ENCODE results near the gene KHDRBS2. TPM values are rescaled to one million over a fixed set of nuclear protein-coding genes. Genes with fewer than 3 reads are reported as not detected.

The KHDRBS2 gene
- total RNA-seq, 1 donor: not detected

- TF ChIP-seq CTCF (IDR thresholded peaks at IDR 0.05; ENCODE audit: insufficient read depth, low read depth, low read length): no peak
- no peak overlapping the region for H3K4me3 ChIP-seq (ENCODE audit: low read depth, low read length)
- DNase-seq (ENCODE audit: low read depth): no peak
Observed at GRCh38 chr6:61867635-61868034, 418.4 kb downstream of the KHDRBS2 start.

- no peak overlapping the region for H3K4me3 ChIP-seq (ENCODE audit: low read depth, low read length)
- DNase-seq (ENCODE audit: low read depth): no peak
- no peak for TF ChIP-seq CTCF (IDR thresholded peaks at IDR 0.05; ENCODE audit: insufficient read depth, low read depth, low read length)
Observed at GRCh38 chr6:61857541-61857940, 428.5 kb downstream of the KHDRBS2 start.

GRCh38 chr6:61841958-61842357, 444.1 kb downstream of the KHDRBS2 start:
- H3K4me3 ChIP-seq (ENCODE audit: low read depth, low read length): no peak overlapping the region
- no peak for TF ChIP-seq CTCF (IDR thresholded peaks at IDR 0.05; ENCODE audit: insufficient read depth, low read depth, low read length)
- DNase-seq (ENCODE audit: low read depth): no peak

GRCh38 chr6:61835237-61835636, 450.8 kb downstream of the KHDRBS2 start:
- TF ChIP-seq CTCF (IDR thresholded peaks at IDR 0.05; ENCODE audit: insufficient read depth, low read depth, low read length): no peak

GRCh38 chr6:61833176-61833755, 452.8 kb downstream of the KHDRBS2 start:
- TF ChIP-seq CTCF (IDR thresholded peaks at IDR 0.05; ENCODE audit: insufficient read depth, low read depth, low read length): no peak
- no peak overlapping the region for H3K4me3 ChIP-seq (ENCODE audit: low read depth, low read length)
- DNase-seq (ENCODE audit: low read depth): no peak

More at GRCh38 chr6:61835237-61835636, 450.8 kb downstream of the KHDRBS2 start:
- DNase-seq (ENCODE audit: low read depth): no peak
- H3K4me3 ChIP-seq (ENCODE audit: low read depth, low read length): no peak overlapping the region

- no peak overlapping the region for H3K4me3 ChIP-seq (ENCODE audit: low read depth, low read length)
- no peak for TF ChIP-seq CTCF (IDR thresholded peaks at IDR 0.05; ENCODE audit: insufficient read depth, low read depth, low read length)
- DNase-seq (ENCODE audit: low read depth): no peak
Observed at GRCh38 chr6:61817716-61818115, 468.3 kb downstream of the KHDRBS2 start.

- TF ChIP-seq CTCF (IDR thresholded peaks at IDR 0.05; ENCODE audit: insufficient read depth, low read depth, low read length): no peak
- DNase-seq (ENCODE audit: low read depth): no peak
- H3K4me3 ChIP-seq (ENCODE audit: low read depth, low read length): no peak overlapping the region
Observed at GRCh38 chr6:61810047-61810446, 476.0 kb downstream of the KHDRBS2 start.
